Activated CD4-positive, alpha-beta memory T cell treated with anti-CD3 and anti-CD28 coated beads, Interleukin-2, amount 10 ng/mL, durations not matched to agents 7 days and 5 days (primary cell): Measurements from ENCODE around the gene GBF1. TPM values are rescaled to one million over a fixed set of nuclear protein-coding genes. Genes with fewer than 3 reads are reported as not detected.
"Not testable (repeated sequence)": the region's sequence is repeated elsewhere in the genome, so short reads cannot be mapped to it uniquely, and the experiment has no call there.

ENCODE experiments used
- CTCF ChIA-PET: fragments of 350-600 bp; sonication (Branson Sonifier 250); formaldehyde crosslinking; loops from one replicate; lab custom pipeline; 2021; ENCODE audit warnings: antibody characterized with exemption, inconsistent platforms; lab: Charles Lee
- POLR2A ChIA-PET: fragments of 350-600 bp; sonication (Branson Sonifier 250); formaldehyde crosslinking; loops from one replicate; lab custom pipeline; 2021; ENCODE audit warnings: antibody characterized with exemption; lab: Charles Lee
- DNase-seq: peaks from one replicate; pipeline ENCODE4 v3.0.0-alpha.2; 2020
- H3K27ac Mint-ChIP-seq: one replicate; pipeline ENCODE4 v1.8.0; 2021; ENCODE audit warnings: mild to moderate bottlenecking, mixed read lengths
- H3K27me3 Mint-ChIP-seq: one replicate; pipeline ENCODE4 v1.8.0; 2021; ENCODE audit warnings: mixed read lengths
- H3K36me3 Mint-ChIP-seq: one replicate; pipeline ENCODE4 v1.8.0; 2021; ENCODE audit warnings: low read depth, mixed read lengths
- H3K4me1 Mint-ChIP-seq: one replicate; pipeline ENCODE4 v1.8.0; 2021; ENCODE audit warnings: mixed read lengths
- H3K4me3 Mint-ChIP-seq: one replicate; pipeline ENCODE4 v1.8.0; 2021; ENCODE audit warnings: mild to moderate bottlenecking, mixed read lengths
- H3K9me3 Mint-ChIP-seq: one replicate; pipeline ENCODE4 v1.8.0; 2021; ENCODE audit warnings: mixed read lengths
- total RNA-seq, 2 experiments: library from RNA; stranded (reverse); gene quantifications; one replicate each; pipeline ENCODE4 v1.2.3, GENCODE V29; 2021

GBF1 gene, protein sequence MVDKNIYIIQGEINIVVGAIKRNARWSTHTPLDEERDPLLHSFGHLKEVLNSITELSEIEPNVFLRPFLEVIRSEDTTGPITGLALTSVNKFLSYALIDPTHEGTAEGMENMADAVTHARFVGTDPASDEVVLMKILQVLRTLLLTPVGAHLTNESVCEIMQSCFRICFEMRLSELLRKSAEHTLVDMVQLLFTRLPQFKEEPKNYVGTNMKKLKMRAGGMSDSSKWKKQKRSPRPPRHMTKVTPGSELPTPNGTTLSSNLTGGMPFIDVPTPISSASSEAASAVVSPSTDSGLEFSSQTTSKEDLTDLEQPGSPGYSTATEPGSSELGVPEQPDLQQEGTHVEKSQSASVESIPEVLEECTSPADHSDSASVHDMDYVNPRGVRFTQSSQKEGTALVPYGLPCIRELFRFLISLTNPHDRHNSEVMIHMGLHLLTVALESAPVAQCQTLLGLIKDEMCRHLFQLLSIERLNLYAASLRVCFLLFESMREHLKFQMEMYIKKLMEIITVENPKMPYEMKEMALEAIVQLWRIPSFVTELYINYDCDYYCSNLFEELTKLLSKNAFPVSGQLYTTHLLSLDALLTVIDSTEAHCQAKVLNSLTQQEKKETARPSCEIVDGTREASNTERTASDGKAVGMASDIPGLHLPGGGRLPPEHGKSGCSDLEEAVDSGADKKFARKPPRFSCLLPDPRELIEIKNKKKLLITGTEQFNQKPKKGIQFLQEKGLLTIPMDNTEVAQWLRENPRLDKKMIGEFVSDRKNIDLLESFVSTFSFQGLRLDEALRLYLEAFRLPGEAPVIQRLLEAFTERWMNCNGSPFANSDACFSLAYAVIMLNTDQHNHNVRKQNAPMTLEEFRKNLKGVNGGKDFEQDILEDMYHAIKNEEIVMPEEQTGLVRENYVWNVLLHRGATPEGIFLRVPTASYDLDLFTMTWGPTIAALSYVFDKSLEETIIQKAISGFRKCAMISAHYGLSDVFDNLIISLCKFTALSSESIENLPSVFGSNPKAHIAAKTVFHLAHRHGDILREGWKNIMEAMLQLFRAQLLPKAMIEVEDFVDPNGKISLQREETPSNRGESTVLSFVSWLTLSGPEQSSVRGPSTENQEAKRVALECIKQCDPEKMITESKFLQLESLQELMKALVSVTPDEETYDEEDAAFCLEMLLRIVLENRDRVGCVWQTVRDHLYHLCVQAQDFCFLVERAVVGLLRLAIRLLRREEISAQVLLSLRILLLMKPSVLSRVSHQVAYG (N-terminal part only)
- 10 to 100 TPM; 42.4 to 43.1 TPM for total RNA-seq

DNA sequence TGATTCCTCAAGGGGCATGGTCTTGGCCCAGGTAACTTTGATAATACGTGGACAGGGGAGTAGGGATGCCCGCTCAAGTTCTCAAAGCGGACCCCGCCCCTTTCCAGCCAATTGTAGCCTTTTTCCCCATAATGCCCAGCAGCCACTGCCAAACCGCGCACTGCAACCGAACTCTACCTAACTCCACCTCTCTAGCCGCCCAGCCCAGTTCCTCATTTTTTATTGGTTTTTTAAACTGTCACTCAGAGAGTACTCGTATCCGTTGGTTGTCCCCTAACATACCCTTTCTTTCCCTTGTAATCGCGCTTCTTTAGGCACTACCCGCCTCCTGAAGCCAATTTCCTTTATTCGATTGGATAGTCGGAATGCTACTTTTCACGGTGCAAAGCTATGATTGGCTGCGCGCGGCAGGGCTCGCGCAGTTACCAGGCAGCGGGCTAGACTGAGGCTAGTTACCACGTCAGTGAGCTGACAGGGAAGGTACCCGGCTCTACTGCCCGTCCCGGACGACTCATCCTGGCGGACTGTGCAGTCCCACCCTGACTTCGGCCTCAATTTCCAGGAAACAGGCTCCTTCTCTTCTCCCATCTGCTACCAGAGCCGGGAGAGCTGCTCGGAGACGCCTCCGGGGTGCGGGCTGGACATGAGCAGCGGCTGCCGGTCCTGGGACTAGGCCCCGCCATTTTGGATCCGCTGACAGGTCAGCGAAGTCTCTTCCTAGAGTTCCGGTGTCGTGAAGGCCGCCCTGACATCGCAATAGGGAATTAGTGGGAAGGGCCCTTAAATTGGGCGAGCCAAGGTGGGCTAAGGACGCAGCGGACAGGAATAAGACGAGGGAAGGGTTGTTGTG lies at the start of gene GBF1:
TSS of gene GBF1 (plus strand) at position 451 of the 850 bp plus-strand sequence. CDS start 13,407 bp downstream, outside the sequence.
- Mint-ChIP-seq H3K4me3 (peak within 1 kb of the TSS; percentile 99), H3K4me1 (peaks cover 57% of the 10 kb centered on the region), H3K36me3 (peaks cover 29% of the 10 kb centered on the region), H3K9me3 (no peaks in the 10 kb centered on the region), H3K27me3 (peaks cover 14% of the 10 kb centered on the region), H3K27ac (peak within 1 kb of the TSS; percentile 89)
- peak; percentile 94 for DNase-seq
- ChIA-PET CTCF (interaction anchor here (0.7 to 8.9 kb wide), 12 partner anchors 9 to 258 kb away, joined by 3 to 105 read pairs (median 3); partner anchors contain the start of genes ACTR1A, CUEDC2 and SUFU), POLR2A (interaction anchor here (0.8 to 3.4 kb wide), 22 partner anchors 11 to 468 kb away, joined by 3 to 16 read pairs (median 4); partner anchors contain the start of genes ACTR1A, ARL3, C10orf95 and ELOVL3)

DNA sequence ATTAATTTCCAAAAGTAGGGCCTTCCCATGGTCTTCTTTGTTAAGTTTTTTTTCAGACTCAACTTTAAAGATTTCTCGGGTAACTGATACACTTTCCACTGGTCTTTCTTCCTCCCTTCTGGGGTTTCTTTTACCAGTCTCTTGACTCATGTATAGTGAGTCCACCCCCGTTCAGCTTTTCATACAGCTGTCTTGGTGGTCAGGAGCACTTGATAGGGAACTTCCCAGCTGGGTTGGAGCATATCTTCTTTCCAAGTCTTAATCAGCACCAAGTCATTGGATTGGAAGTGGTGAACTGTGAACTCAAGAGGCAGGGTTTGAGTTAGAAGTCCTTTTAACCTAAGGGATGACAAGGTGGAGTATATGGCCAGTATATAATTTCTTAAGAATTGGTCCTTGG lies 48.4 kb upstream of the GBF1 start:
- Mint-ChIP-seq H3K4me1 (no peaks in the 10 kb centered on the region), H3K27ac (no peak overlapping the region), H3K36me3 (peaks cover 3% of the 10 kb centered on the region), H3K4me3 (no peak overlapping the region), H3K9me3 (peaks cover 13% of the 10 kb centered on the region), H3K27me3 (peaks cover 2% of the 10 kb centered on the region)
- CTCF ChIA-PET: no interaction called here
- no peak for DNase-seq
- POLR2A ChIA-PET: no interaction called here

DNA sequence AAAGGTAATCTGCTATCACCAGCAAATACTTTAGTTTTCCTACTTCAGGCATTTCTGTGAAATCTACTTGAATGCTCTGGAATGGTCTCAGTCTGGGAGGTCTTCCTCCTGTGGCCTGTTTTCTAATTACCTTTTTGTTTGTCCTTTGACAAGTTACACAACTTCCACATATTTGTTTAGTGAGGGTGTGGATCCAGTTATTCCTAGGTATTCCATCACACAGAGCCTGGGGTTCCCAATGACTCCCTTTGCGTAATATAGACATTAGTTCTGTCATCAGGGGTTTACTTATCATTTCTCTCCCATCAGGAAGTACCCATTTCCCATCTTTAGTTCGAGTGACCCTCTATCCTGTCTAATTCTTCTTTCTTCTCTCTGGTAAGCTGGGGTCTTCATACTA lies 47.3 kb upstream of the GBF1 start:
- no peak overlapping the region for H3K27ac Mint-ChIP-seq
- H3K27me3 Mint-ChIP-seq: peaks cover 6% of the 10 kb centered on the region
- DNase-seq: no peak
- H3K9me3 Mint-ChIP-seq: peaks cover 7% of the 10 kb centered on the region
- peaks cover 3% of the 10 kb centered on the region for H3K36me3 Mint-ChIP-seq
- no peak overlapping the region for H3K4me3 Mint-ChIP-seq
- ChIA-PET CTCF (no interaction called here), POLR2A (no interaction called here)
- peaks cover 4% of the 10 kb centered on the region for H3K4me1 Mint-ChIP-seq

DNA sequence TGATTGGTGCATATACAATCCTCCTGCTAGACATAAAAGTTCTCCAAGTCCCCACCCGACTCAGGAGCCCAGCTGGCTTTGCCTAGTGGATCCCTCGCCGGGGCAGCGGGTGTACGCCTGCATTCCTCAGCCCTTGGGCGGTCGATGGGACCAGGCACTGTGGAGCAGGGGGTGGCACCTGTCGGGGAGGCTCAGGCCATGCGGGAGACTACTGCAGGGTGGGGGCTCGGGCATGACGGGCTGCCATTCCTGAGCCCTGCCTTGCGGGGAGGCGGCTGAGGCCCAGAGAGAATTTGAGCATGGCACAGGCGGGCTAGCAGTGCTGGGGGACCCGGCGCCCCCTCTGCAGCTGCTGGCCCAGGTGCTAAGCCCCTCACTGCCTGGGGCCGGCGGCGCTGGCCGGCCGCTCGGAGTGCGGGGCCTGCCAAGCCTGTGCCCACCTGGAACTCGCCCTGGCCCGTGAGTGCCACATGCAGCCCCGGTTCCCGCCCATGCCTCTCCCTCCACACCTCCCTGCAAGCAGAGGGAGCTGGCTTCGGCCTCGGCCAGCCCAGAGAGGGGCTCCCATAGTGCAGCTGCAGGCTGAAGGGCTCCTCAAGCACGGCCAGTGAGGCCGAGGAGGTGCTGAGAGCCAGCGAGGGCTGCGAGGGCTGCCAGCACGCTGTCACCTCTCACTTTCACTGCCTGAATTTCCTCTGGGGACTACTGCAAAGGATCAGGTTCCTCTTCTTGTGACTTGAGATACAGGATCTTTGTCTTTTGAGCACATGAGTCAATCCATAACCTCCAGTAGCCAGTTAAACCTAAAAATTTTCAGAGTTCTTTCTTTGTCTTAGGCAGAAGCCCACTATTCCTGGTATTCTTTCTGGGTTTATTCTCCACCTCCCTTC lies 44.3 kb upstream of the GBF1 start:
- H3K4me1 Mint-ChIP-seq: peaks cover 4% of the 10 kb centered on the region
- no peaks in the 10 kb centered on the region for H3K36me3 Mint-ChIP-seq
- CTCF ChIA-PET: interaction anchor here (1.4 kb wide), 1 partner anchor 32 kb away, joined by 5 read pairs; no protein-coding TSS in a partner anchor
- peaks cover 16% of the 10 kb centered on the region for H3K9me3 Mint-ChIP-seq
- no peak for DNase-seq
- H3K4me3 Mint-ChIP-seq: no peak overlapping the region
- H3K27ac Mint-ChIP-seq: no peak overlapping the region
- POLR2A ChIA-PET: no interaction called here
- H3K27me3 Mint-ChIP-seq: peaks cover 6% of the 10 kb centered on the region

DNA sequence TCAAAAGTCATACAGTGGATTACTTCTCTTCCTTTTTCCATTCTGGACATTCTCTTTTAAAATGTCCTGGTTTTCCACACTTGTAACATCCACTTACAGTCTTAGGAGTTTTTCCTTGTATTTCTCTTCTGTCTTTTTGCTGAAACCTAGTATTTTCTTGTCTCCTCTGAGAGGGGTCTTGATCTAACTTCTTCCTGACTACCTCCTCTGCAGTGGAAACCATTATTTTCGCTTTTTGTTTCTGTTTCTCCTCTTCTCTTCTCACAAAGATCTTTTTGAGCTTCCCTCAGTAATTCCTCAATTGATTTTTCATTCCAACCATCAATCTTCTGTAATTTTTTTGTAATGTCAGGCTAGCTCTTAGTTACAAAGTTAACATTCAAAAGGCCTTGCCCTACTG lies 42.9 kb upstream of the GBF1 start:
- no peak overlapping the region for H3K4me3 Mint-ChIP-seq
- peaks cover 16% of the 10 kb centered on the region for H3K9me3 Mint-ChIP-seq
- H3K27ac Mint-ChIP-seq: no peak overlapping the region
- DNase-seq: no peak
- CTCF ChIA-PET: interaction anchor here (1.4 kb wide), 1 partner anchor 33 kb away, joined by 6 read pairs; no protein-coding TSS in a partner anchor
- H3K36me3 Mint-ChIP-seq: no peaks in the 10 kb centered on the region
- H3K4me1 Mint-ChIP-seq: peaks cover 4% of the 10 kb centered on the region
- POLR2A ChIA-PET: no interaction called here
- H3K27me3 Mint-ChIP-seq: peaks cover 6% of the 10 kb centered on the region

DNA sequence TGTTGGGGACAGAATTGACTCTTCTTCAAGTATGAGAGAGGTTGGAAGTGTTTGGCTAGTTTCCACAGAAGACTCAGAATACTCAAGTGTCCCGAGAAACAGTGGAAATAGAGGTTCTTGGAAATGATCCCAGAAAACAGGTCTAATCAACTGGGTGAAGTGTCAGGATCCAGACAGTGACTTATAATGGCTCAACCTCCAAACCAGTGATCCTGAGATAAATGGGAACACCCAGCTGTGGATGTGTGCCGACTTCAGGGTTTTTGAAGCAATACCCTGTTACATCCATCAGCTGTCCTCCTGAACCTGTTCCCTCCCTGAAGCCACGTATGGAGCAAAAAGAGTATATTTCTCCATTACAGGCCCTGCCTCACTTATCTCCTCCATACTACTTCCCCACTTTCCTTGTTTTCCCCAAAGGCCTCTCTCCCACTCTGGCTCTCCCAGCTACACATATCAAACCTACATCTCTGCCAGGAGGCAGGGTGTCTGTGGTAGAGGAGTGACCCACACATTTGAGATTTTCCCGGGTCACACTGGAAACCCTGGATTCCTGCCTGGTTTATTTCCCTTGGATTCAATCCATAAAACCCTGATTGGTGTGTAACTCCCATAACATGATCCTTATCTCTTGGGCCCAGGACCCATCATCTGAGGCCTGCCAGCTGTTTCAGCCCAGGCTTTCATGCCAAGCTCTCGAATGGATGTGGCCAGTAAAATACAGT lies 36.9 kb upstream of the GBF1 start:
- H3K27ac Mint-ChIP-seq: no peak overlapping the region
- no peaks in the 10 kb centered on the region for H3K36me3 Mint-ChIP-seq
- ChIA-PET CTCF (interaction anchor here (1.0 to 1.4 kb wide), 2 partner anchors 16 to 39 kb away, joined by 3 to 4 read pairs; no protein-coding TSS in a partner anchor), POLR2A (no interaction called here)
- H3K27me3 Mint-ChIP-seq: peaks cover 4% of the 10 kb centered on the region
- DNase-seq: no peak
- H3K4me3 Mint-ChIP-seq: no peak overlapping the region
- peaks cover 12% of the 10 kb centered on the region for H3K9me3 Mint-ChIP-seq
- no peaks in the 10 kb centered on the region for H3K4me1 Mint-ChIP-seq

DNA sequence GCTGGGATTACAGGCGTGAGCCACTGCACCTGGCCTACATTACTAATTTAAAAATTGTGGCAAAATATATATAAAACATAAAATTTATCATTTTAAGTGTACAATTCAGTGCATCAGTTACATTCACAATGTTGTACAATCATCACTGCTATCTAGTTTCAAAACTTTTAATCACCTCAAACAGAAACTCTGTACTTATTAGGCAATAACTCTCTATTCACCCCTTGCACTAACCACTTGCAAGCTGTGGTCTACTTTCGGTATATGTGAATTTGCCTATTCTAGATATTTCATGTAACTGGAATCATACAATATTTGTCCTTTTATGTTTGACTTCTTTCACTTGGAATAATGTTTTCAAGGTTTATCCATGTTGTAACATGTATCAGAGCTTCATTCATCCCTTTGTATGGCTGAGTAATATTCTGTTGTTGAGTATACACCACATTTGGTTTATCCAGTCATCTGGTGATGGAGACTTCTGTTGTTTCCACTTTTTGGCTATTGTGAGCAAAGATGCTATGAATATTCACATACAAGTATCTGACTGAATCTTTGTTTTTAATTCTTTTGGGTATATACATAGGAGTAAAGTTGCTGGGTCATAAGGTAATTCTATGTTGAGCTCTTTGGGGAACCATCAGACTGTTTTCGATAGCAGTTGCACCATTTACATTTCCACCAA lies 33.6 kb upstream of the GBF1 start:
- ChIA-PET CTCF (interaction anchor here (0.6 to 1.2 kb wide), 2 partner anchors 19 to 1110 kb away, joined by 4 to 6 read pairs; no protein-coding TSS in a partner anchor), POLR2A (no interaction called here)
- H3K36me3 Mint-ChIP-seq: no peaks in the 10 kb centered on the region
- peaks cover 12% of the 10 kb centered on the region for H3K27me3 Mint-ChIP-seq
- H3K9me3 Mint-ChIP-seq: peaks cover 4% of the 10 kb centered on the region
- DNase-seq: no peak
- H3K4me1 Mint-ChIP-seq: no peaks in the 10 kb centered on the region
- H3K4me3 Mint-ChIP-seq: no peak overlapping the region
- H3K27ac Mint-ChIP-seq: no peak overlapping the region

DNA sequence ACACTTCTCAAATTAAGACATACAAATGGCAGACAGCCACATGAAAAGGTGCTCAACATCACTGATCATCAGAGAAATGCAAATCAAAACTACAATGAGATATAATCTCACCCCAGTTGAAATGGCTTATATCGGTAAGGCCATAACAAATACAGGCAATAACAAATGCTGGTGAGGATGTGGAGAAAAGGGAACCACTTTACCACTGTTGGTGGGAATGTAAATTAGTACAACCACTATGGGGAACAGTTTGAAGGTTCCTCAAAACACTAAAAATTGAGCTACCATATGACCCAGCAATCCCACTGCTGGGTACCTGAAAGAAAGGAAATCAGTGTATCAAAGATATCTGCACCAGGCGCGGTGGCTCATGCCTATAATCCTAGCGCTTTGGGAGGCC lies 31.7 kb upstream of the GBF1 start:
- H3K9me3 Mint-ChIP-seq, H3K27ac Mint-ChIP-seq, DNase-seq, H3K36me3 Mint-ChIP-seq, H3K4me3 Mint-ChIP-seq, POLR2A ChIA-PET, H3K4me1 Mint-ChIP-seq: not testable (repeated sequence)
- peaks cover 12% of the 10 kb centered on the region for H3K27me3 Mint-ChIP-seq
- CTCF ChIA-PET: interaction anchor here (0.6 kb wide), 1 partner anchor 48 kb away, joined by 3 read pairs; no protein-coding TSS in a partner anchor

DNA sequence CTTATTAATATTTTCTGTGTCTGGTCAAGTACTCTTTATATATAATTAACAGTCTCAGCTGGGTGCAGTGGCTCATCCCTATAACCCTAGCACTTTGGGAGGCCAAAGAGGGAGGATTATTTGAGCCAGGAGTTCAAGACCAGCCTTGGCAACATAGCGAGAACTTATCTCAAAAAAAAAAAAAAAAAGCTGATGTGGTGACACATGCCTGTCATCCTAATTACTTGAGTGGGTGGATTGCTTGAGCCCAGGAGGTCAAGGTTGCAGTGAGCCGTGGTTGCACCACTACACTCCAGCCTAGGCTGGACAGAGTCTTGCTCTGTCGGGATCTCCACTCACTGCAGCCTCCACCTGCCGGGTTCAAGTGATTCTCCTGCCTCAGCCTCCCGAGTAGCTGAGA lies 26.0 kb upstream of the GBF1 start:
- Mint-ChIP-seq H3K27me3 (peaks cover 25% of the 10 kb centered on the region), H3K4me3 (no peak overlapping the region), H3K36me3 (no peaks in the 10 kb centered on the region), H3K9me3 (peaks cover under 1% of the 10 kb centered on the region), H3K4me1 (no peaks in the 10 kb centered on the region), H3K27ac (no peak overlapping the region)
- ChIA-PET POLR2A (interaction anchor here (0.6 to 0.9 kb wide), 2 partner anchors 50 to 135 kb away, joined by 3 read pairs; no protein-coding TSS in a partner anchor), CTCF (interaction anchor here (0.6 to 3.5 kb wide), 5 partner anchors 11 to 358 kb away, joined by 3 to 17 read pairs (median 6); no protein-coding TSS in a partner anchor)
- DNase-seq: no peak

DNA sequence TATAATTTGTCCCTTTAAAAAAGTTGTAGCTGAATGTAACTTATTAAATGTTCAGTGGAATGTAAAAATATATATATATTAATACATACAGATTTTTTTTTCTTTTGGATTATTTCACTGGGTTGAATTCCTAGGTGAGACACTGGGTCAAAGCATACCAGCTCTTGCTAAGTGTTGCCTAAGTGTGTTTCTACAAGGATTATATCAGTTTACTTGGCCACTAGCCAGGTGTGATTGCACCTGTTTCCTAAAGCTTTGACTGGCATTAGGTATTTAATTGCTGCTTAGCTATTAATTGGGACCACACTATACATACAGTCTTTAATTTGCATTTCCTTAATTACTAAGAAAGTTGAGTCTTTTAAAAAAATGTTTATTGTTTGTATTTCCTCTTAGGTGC lies 24.7 kb upstream of the GBF1 start:
- Mint-ChIP-seq H3K9me3 (no peaks in the 10 kb centered on the region), H3K36me3 (no peaks in the 10 kb centered on the region), H3K27ac (no peak overlapping the region), H3K4me1 (peaks cover 3% of the 10 kb centered on the region), H3K27me3 (peaks cover 24% of the 10 kb centered on the region), H3K4me3 (no peak overlapping the region)
- DNase-seq: no peak
- ChIA-PET POLR2A (no interaction called here), CTCF (interaction anchor here (1.2 to 3.5 kb wide), 6 partner anchors 9 to 132 kb away, joined by 3 to 17 read pairs (median 5); no protein-coding TSS in a partner anchor)
